Measurements from ENCODE around the gene PANK4. TPM values are rescaled to one million over a fixed set of nuclear protein-coding genes. Genes with fewer than 3 reads are reported as not detected.

PANK4 gene
- total and polyA plus RNA-seq, 4 donors = 6.2 to 26.8 (median 12.6) TPM

GRCh38 chr1:2501041-2501819 is 25.2 kb downstream of the PANK4 start:
- TF ChIP-seq FOXA2 (IDR thresholded peaks at IDR 0.05) (no peak), MAX (IDR thresholded peaks at IDR 0.05) (no peak), REST (IDR thresholded peaks at IDR 0.05) (no peak), RXRA (IDR thresholded peaks at IDR 0.05) (no peak), ZBTB33 (IDR thresholded peaks at IDR 0.05) (no peak), TAF1 (conservative IDR thresholded peaks at IDR 0.05) (no peak), HNF4G (IDR thresholded peaks at IDR 0.05) (no peak), NR2F2 (IDR thresholded peaks at IDR 0.05) (no peak), ATF3 (IDR thresholded peaks at IDR 0.05) (no peak), CTCF (IDR thresholded peaks at IDR 0.05; ENCODE audit: low read depth, low read length, missing input control) (no peak), GABPA (IDR thresholded peaks at IDR 0.05 in 1 of 2, conservative IDR thresholded peaks at IDR 0.05 in 1 of 2) (no peak), RAD21 (IDR thresholded peaks at IDR 0.05) (no peak), JUND (IDR thresholded peaks at IDR 0.05) (no peak), HNF4A (conservative IDR thresholded peaks at IDR 0.05) (no peak), YY1 (IDR thresholded peaks at IDR 0.05) (no peak), EGR1 (IDR thresholded peaks at IDR 0.05; ENCODE audit: low read depth in 2 of 2) (no peak)
- no peaks in the 10 kb centered on the region for H3K9me3 ChIP-seq (ENCODE audit: control insufficient read depth in 4 of 4, low read length in 3 of 4)
- H3K27me3 ChIP-seq (ENCODE audit: control insufficient read depth in 4 of 4, insufficient read depth in 4 of 4, low read length in 3 of 4) = no peaks in the 10 kb centered on the region
- no peaks in the 10 kb centered on the region for H3K36me3 ChIP-seq (ENCODE audit: control insufficient read depth in 4 of 4, insufficient read depth in 3 of 4, low read depth in 1 of 4, low read length in 3 of 4)
- H3K4me1 ChIP-seq (ENCODE audit: control insufficient read depth in 4 of 4, insufficient read depth in 4 of 4, low read length in 3 of 4) = no peaks in the 10 kb centered on the region
- no peak overlapping the region for H3K9ac ChIP-seq (ENCODE audit: low read depth in 1 of 2, low read length in 2 of 2)
- 78% methylated on average over 28 of the region's 28 CpGs for WGBS
- no peak for DNase-seq (ENCODE audit: low spot score)
- no peak overlapping the region for H3K27ac ChIP-seq (ENCODE audit: low read depth in 1 of 2, low read length in 2 of 2)
- H3K4me3 ChIP-seq (ENCODE audit: low read depth in 1 of 3, low read length in 3 of 3) = no peak overlapping the region

All from liver (tissue), 9 donors.